ENCODE results near the gene PRR16.

The PRR16 gene

GRCh38 chr5:120476063-120476462, 12.0 kb downstream of the PRR16 start:
- Histone ChIP-seq H3K79me2 (ENCODE audit: low read length) (no peaks in the 10 kb centered on the region), H3K4me1 (ENCODE audit: low read length) (no peaks in the 10 kb centered on the region), H3F3A (ENCODE audit: insufficient read depth, low read length) (no peaks in the 10 kb centered on the region), H3K4me2 (ENCODE audit: low read depth, low read length) (no peak overlapping the region), H3K27me3 (replicated peaks; ENCODE audit: insufficient read depth, low read length) (no peaks in the 10 kb centered on the region), H3K4me3 (ENCODE audit: low read length) (no peak overlapping the region), H2AFZ (ENCODE audit: low read length) (no peak overlapping the region), H3K9me3 (replicated peaks; ENCODE audit: insufficient read depth, low read length) (no peaks in the 10 kb centered on the region), H3K9me2 (replicated peaks; ENCODE audit: insufficient read depth, low read length) (no peaks in the 10 kb centered on the region), H4K20me1 (ENCODE audit: insufficient read depth, low read length) (no peaks in the 10 kb centered on the region), H3K36me3 (replicated peaks; ENCODE audit: insufficient read depth, low read length) (no peaks in the 10 kb centered on the region), H3K27ac (ENCODE audit: low read length) (no peak overlapping the region), H3K9ac (ENCODE audit: low read length) (no peak overlapping the region)
- DNase-seq, result no peak
- TF ChIP-seq, protein P1, sequence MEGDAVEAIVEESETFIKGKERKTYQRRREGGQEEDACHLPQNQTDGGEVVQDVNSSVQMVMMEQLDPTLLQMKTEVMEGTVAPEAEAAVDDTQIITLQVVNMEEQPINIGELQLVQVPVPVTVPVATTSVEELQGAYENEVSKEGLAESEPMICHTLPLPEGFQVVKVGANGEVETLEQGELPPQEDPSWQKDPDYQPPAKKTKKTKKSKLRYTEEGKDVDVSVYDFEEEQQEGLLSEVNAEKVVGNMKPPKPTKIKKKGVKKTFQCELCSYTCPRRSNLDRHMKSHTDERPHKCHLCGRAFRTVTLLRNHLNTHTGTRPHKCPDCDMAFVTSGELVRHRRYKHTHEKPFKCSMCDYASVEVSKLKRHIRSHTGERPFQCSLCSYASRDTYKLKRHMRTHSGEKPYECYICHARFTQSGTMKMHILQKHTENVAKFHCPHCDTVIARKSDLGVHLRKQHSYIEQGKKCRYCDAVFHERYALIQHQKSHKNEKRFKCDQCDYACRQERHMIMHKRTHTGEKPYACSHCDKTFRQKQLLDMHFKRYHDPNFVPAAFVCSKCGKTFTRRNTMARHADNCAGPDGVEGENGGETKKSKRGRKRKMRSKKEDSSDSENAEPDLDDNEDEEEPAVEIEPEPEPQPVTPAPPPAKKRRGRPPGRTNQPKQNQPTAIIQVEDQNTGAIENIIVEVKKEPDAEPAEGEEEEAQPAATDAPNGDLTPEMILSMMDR (IDR thresholded peaks at IDR 0.05; ENCODE audit: low read length), result no peak
- TF ChIP-seq EZH2phosphoT487 (IDR thresholded peaks at IDR 0.05; ENCODE audit: low read length), result no peak
- no peak for TF ChIP-seq EZH2 (optimal IDR thresholded peaks at IDR 0.05; ENCODE audit: low read depth, low read length)

GRCh38 chr5:120479066-120479465, 15.0 kb downstream of the PRR16 start:
- no peaks in the 10 kb centered on the region for H3K79me2 ChIP-seq (ENCODE audit: low read length)
- no peak overlapping the region for H3K9ac ChIP-seq (ENCODE audit: low read length)
- no peaks in the 10 kb centered on the region for H3K9me3 ChIP-seq (replicated peaks; ENCODE audit: insufficient read depth, low read length)
- H3K27ac ChIP-seq (ENCODE audit: low read length), result no peak overlapping the region
- H4K20me1 ChIP-seq (ENCODE audit: insufficient read depth, low read length), result no peaks in the 10 kb centered on the region
- H3K4me3 ChIP-seq (ENCODE audit: low read length), result no peak overlapping the region
- no peaks in the 10 kb centered on the region for H3K36me3 ChIP-seq (replicated peaks; ENCODE audit: insufficient read depth, low read length)
- TF ChIP-seq EZH2 (optimal IDR thresholded peaks at IDR 0.05; ENCODE audit: low read depth, low read length) (no peak), EZH2phosphoT487 (IDR thresholded peaks at IDR 0.05; ENCODE audit: low read length) (no peak)
- TF ChIP-seq, protein P1 (IDR thresholded peaks at IDR 0.05; ENCODE audit: low read length), result no peak
- no peak overlapping the region for H2AFZ ChIP-seq (ENCODE audit: low read length)
- H3K9me2 ChIP-seq (replicated peaks; ENCODE audit: insufficient read depth, low read length), result no peaks in the 10 kb centered on the region
- H3K4me1 ChIP-seq (ENCODE audit: low read length), result no peaks in the 10 kb centered on the region
- no peaks in the 10 kb centered on the region for H3F3A ChIP-seq (ENCODE audit: insufficient read depth, low read length)
- no peaks in the 10 kb centered on the region for H3K27me3 ChIP-seq (replicated peaks; ENCODE audit: insufficient read depth, low read length)
- H3K4me2 ChIP-seq (ENCODE audit: low read depth, low read length), result no peak overlapping the region
- DNase-seq, result no peak

DNA sequence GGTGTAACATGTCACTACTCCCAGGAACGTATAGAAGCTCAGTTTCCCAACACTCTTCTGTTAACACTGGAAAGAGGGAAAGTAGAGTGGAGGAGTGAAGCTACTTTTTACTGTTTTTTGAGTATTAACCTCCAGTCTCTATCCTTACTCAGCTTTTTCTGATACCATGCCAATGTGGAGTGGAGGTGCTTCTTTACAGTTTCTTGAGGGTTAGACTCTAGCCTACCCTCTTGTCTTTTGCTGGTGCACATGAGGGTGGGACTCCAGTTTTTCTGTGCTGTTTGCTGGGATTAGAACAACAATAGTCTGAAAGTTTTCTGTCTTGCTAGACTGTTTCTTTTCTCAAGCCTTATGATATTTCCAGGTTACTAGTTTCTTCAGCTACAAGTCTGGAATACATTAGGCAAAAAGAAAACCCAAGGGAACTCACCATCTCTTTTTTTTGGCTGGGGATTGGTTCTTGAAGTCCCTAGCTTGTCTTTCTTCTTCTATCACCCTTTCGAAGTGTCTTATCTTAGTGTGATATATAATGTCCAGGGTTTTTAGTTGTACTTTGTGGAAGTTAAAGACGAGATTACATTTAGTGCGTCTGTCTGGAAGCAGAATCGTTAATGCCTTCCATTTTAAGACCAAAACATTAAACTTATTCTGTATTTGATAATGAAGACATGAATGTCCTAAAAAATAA, 35.9 kb downstream of the PRR16 start:
- TF ChIP-seq EZH2 (optimal IDR thresholded peaks at IDR 0.05; ENCODE audit: low read depth, low read length) (no peak), EZH2phosphoT487 (IDR thresholded peaks at IDR 0.05; ENCODE audit: low read length) (no peak)
- TF ChIP-seq, protein P1 (IDR thresholded peaks at IDR 0.05; ENCODE audit: low read length), result no peak
- Histone ChIP-seq H3F3A (ENCODE audit: insufficient read depth, low read length) (no peaks in the 10 kb centered on the region), H3K27ac (ENCODE audit: low read length) (no peak overlapping the region), H3K4me1 (ENCODE audit: low read length) (no peaks in the 10 kb centered on the region), H3K79me2 (ENCODE audit: low read length) (no peaks in the 10 kb centered on the region), H3K9me3 (replicated peaks; ENCODE audit: insufficient read depth, low read length) (no peaks in the 10 kb centered on the region), H4K20me1 (ENCODE audit: insufficient read depth, low read length) (no peaks in the 10 kb centered on the region), H3K9me2 (replicated peaks; ENCODE audit: insufficient read depth, low read length) (no peaks in the 10 kb centered on the region), H3K9ac (ENCODE audit: low read length) (no peak overlapping the region), H3K36me3 (replicated peaks; ENCODE audit: insufficient read depth, low read length) (no peaks in the 10 kb centered on the region), H3K4me2 (ENCODE audit: low read depth, low read length) (no peak overlapping the region), H3K4me3 (ENCODE audit: low read length) (no peak overlapping the region), H3K27me3 (replicated peaks; ENCODE audit: insufficient read depth, low read length) (no peaks in the 10 kb centered on the region), H2AFZ (ENCODE audit: low read length) (no peak overlapping the region)
- no peak for DNase-seq
